Endothelial cell of umbilical vein (primary cell): ENCODE measurements around the gene NXPH4. TPM values are rescaled to one million over a fixed set of nuclear protein-coding genes. Genes with fewer than 3 reads are reported as not detected.

Source experiments
- BruUV-seq: library from RNA; stranded (reverse); fragments of 400-500 nt; replicated peaks from 2 replicates; lab custom pipeline; 2021; lab: Mats Ljungman, UMichigan
- CTCF ChIA-PET: fragments of 300-600, 350-600 bp; sonication (Branson Sonifier 250); formaldehyde crosslinking; loops from one replicate; lab custom pipeline; 2021; ENCODE audit warnings: antibody characterized with exemption, inconsistent platforms; lab: Charles Lee
- POLR2A ChIA-PET: fragments of 300-600, 350-600 bp; sonication (Branson Sonifier 250); formaldehyde crosslinking; loops from one replicate; lab custom pipeline; 2021; ENCODE audit warnings: antibody characterized with exemption, inconsistent platforms; lab: Charles Lee
- DNase-seq: peaks from one replicate; pipeline ENCODE4 v3.0.0-alpha.2; 2011; ENCODE audit warnings: low read depth, low spot score
- FAIRE-seq: peaks from 2 replicates; lab custom pipeline; 2011; peaks lifted over from hg19 to GRCh38; lab: Jason Lieb, UNC
- H2AFZ ChIP-seq: 2 replicates; pipeline ENCODE4 v1.6.0; 2012; ENCODE audit warnings: low read depth, low read length, control low read depth, inconsistent platforms
- H3K27ac ChIP-seq: 2 replicates; pipeline ENCODE4 v1.5.1; 2011; ENCODE audit warnings: low read depth, mild to moderate bottlenecking, control low read depth, low read length, moderate library complexity; ENCODE audit not compliant: insufficient read depth
- H3K27me3 ChIP-seq, 2 experiments: 2 replicates each; pipeline versions ENCODE4 v1.6.0 to v1.6.1; 2011; ENCODE audit warnings: low read length in 2 of 2, mixed read lengths in 1 of 2; ENCODE audit not compliant: control insufficient read depth in 2 of 2, insufficient read depth in 2 of 2
- H3K36me3 ChIP-seq, 2 experiments: 2 replicates in 1 of 2; 3 replicates in 1 of 2; pipeline ENCODE4 v1.5.1; 2011; ENCODE audit warnings: low read length in 2 of 2, mild to moderate bottlenecking in 1 of 2, moderate library complexity in 1 of 2; ENCODE audit not compliant: control insufficient read depth in 2 of 2, insufficient read depth in 2 of 2; ENCODE audit errors: extremely low read depth in 1 of 2
- H3K4me1 ChIP-seq: 3 replicates; pipeline ENCODE4 v1.5.1; 2011; ENCODE audit warnings: mild to moderate bottlenecking, low read length; ENCODE audit not compliant: control insufficient read depth, insufficient read depth; ENCODE audit errors: extremely low read depth
- H3K4me2 ChIP-seq: 2 replicates; pipeline ENCODE4 v1.6.1; 2011; ENCODE audit warnings: low read length, control low read depth, mixed read lengths; ENCODE audit not compliant: insufficient read depth
- H3K4me3 ChIP-seq, 3 experiments: fragments of 200-600 bp in 1 of 3; sonication (generic), shearing (Covaris generic) in 1 of 3; replicated peaks in 1 of 3; 2 replicates each; pipeline ENCODE4 v1.5.1; 2011 to 2016; ENCODE audit warnings: control low read depth in 3 of 3, low read length in 3 of 3, mild to moderate bottlenecking in 2 of 3, inconsistent platforms in 1 of 3, low read depth in 1 of 3, moderate library complexity in 1 of 3; ENCODE audit not compliant: insufficient read depth in 1 of 3
- H3K79me2 ChIP-seq: 2 replicates; pipeline ENCODE4 v1.6.0; 2012; ENCODE audit warnings: low read length, inconsistent platforms; ENCODE audit not compliant: control insufficient read depth, insufficient read depth
- H3K9ac ChIP-seq: replicated peaks from 2 replicates; pipeline ENCODE3; 2011; ENCODE audit warnings: low read length, control low read depth; ENCODE audit not compliant: insufficient read depth; ENCODE audit errors: extremely low read depth
- H3K9me1 ChIP-seq: replicated peaks from 3 replicates; pipeline ENCODE4 v1.6.0; 2011; ENCODE audit warnings: mild to moderate bottlenecking, low read length; ENCODE audit not compliant: control insufficient read depth, insufficient read depth; ENCODE audit errors: extremely low read depth
- H3K9me3 ChIP-seq: replicated peaks from 2 replicates; pipeline ENCODE4 v1.5.1; 2012; ENCODE audit warnings: low read length, inconsistent platforms; ENCODE audit not compliant: control insufficient read depth, insufficient read depth
- H4K20me1 ChIP-seq: replicated peaks from 2 replicates; pipeline ENCODE3; 2011; ENCODE audit warnings: mild to moderate bottlenecking, low read length; ENCODE audit not compliant: control insufficient read depth, insufficient read depth; ENCODE audit errors: extremely low read depth
- CTCF ChIP-seq, 2 donors: IDR thresholded peaks; 1 replicate in 1 of 2; 2 replicates in 1 of 2; pipeline ENCODE4 v1.5.1; 2011; ENCODE audit warnings: low read length in 2 of 2, mild to moderate bottlenecking in 2 of 2, moderate library complexity in 2 of 2, control low read depth in 1 of 2, inconsistent platforms in 1 of 2, low read depth in 1 of 2; ENCODE audit not compliant: insufficient read depth in 1 of 2; ENCODE audit errors: extremely low read depth in 1 of 2
- EZH2 ChIP-seq: IDR thresholded peaks from 2 replicates; pipeline ENCODE4 v1.6.1; 2012; ENCODE audit warnings: borderline replicate concordance, low read depth, mild to moderate bottlenecking, moderate library complexity, low read length, inconsistent platforms; ENCODE audit not compliant: severe bottlenecking
- MAX ChIP-seq: IDR thresholded peaks from 2 replicates; pipeline ENCODE4 v1.6.1; 2011; ENCODE audit not compliant: insufficient read depth, insufficient read length
- MYC ChIP-seq: IDR thresholded peaks from one replicate; pipeline ENCODE4 v1.6.1; 2011; ENCODE audit warnings: mild to moderate bottlenecking, low read depth, low read length
- dilution Hi-C: fragments of 300-500 bp; cut with MboI; formaldehyde crosslinking; loops from one replicate; pipeline ENCODE4 v1.15.0; 2019; ENCODE audit warnings: low sequenced_read_pairs; ENCODE audit not compliant: extremely low pct_ligation_motif_present
- intact Hi-C: fragments of 100-400 bp; cut with micrococcal nuclease; formaldehyde crosslinking; loops from one replicate; pipeline ENCODE4 v1.10.0; 2022
- polyA plus RNA-seq, 4 experiments: library from polyadenylated mRNA; depleted of rRNA in 3 of 4; stranded (reverse) in 3 of 4; unstranded in 1 of 4; fragments of >200 nt; gene quantifications; 2 replicates each; pipeline versions ENCODE4 v1.2.1 to v1.2.3, GENCODE V29; 2011 to 2012; ENCODE audit warnings: missing spikeins in 1 of 4
- total RNA-seq: library from RNA; stranded (reverse); gene quantifications from 2 replicates; pipeline ENCODE4 v1.2.3, GENCODE V29; 2021

Gene NXPH4
- total and polyA plus RNA-seq, 2 donors (not counting 3 experiments of a cell fraction or from before 2014, with no cell fraction given) = 0.07 TPM; not detected in 1

GRCh38 chr12:57241402-57242310, 25.1 kb downstream of the NXPH4 start:
- H3K4me2 ChIP-seq = no peak overlapping the region
- no peaks in the 10 kb centered on the region for H4K20me1 ChIP-seq
- intact Hi-C loops (loop anchor here (5.0 kb wide), 2 partner anchors 114 to 129 kb away; partner anchors contain the start of genes LRP1 and STAT6), dilution Hi-C loops (no loop called here)
- no TSS peak for BruUV-seq
- DNase-seq (no peak), FAIRE-seq (no peak)
- H3K9me3 ChIP-seq = no peaks in the 10 kb centered on the region
- no peak overlapping the region for H2AFZ ChIP-seq
- H3K27me3 ChIP-seq = peaks cover 53% of the 10 kb centered on the region in 2 experiments
- no peaks in the 10 kb centered on the region for H3K9me1 ChIP-seq
- POLR2A ChIA-PET = interaction anchor here (0.9 to 1.5 kb wide), 2 partner anchors 12 to 28 kb away, joined by 3 to 4 read pairs; partner anchors contain the start of gene SHMT2
- no peak overlapping the region for H3K4me3 ChIP-seq
- no peak overlapping the region for H3K27ac ChIP-seq
- no peak overlapping the region for H3K9ac ChIP-seq
- TF ChIP-seq EZH2 = peak; percentile 90
- TF ChIP-seq MAX = no peak
- H3K4me1 ChIP-seq = peaks cover 28% of the 10 kb centered on the region
- CTCF ChIA-PET = interaction anchor here (1.4 to 10.7 kb wide), 18 partner anchors 8 to 240 kb away, joined by 4 to 214 read pairs (median 7); partner anchors contain the start of genes GLI1, NXPH4, SHMT2 and STAC3
- no peaks in the 10 kb centered on the region for H3K79me2 ChIP-seq
- no peaks in the 10 kb centered on the region for H3K36me3 ChIP-seq

- no peaks in the 10 kb centered on the region for H3K9me1 ChIP-seq
- no peak overlapping the region for H3K9ac ChIP-seq
- H3K79me2 ChIP-seq = no peaks in the 10 kb centered on the region
- no peaks in the 10 kb centered on the region for H3K9me3 ChIP-seq
- H4K20me1 ChIP-seq = no peaks in the 10 kb centered on the region
- peaks cover 47 to 48% of the 10 kb centered on the region in 2 experiments for H3K27me3 ChIP-seq
- intact Hi-C loops (loop anchor here (5.0 kb wide), 2 partner anchors 115 to 130 kb away; partner anchors contain the start of genes LRP1 and STAT6), dilution Hi-C loops (no loop called here)
- H3K36me3 ChIP-seq = no peaks in the 10 kb centered on the region
- no TSS peak for BruUV-seq
- FAIRE-seq (no peak), DNase-seq (no peak)
- H3K4me2 ChIP-seq = no peak overlapping the region
- no peak overlapping the region for H3K4me3 ChIP-seq
- no peak overlapping the region for H2AFZ ChIP-seq
- peaks cover 28% of the 10 kb centered on the region for H3K4me1 ChIP-seq
- no peak overlapping the region for H3K27ac ChIP-seq
- ChIA-PET POLR2A (interaction anchor here (0.9 to 1.5 kb wide), 2 partner anchors 13 to 29 kb away, joined by 3 to 4 read pairs; partner anchors contain the start of gene SHMT2), CTCF (interaction anchor here (0.7 to 10.7 kb wide), 31 partner anchors 9 to 1596 kb away, joined by 3 to 214 read pairs (median 5); partner anchors contain the start of genes ARHGEF25, GLI1, INHBE and NXPH4)
- TF ChIP-seq MYC (no peak), CTCF (IDR thresholded peaks at IDR 0.05; ENCODE audit: extremely low read depth in 1 of 2, insufficient read depth in 1 of 2, low read depth in 1 of 2, low read length in 2 of 2) (no peak), MAX (no peak)
Observed at GRCh38 chr12:57242329-57242690, 25.7 kb downstream of the NXPH4 start.
